ENCODE data around the gene SMOC1.

Gene SMOC1

DNA sequence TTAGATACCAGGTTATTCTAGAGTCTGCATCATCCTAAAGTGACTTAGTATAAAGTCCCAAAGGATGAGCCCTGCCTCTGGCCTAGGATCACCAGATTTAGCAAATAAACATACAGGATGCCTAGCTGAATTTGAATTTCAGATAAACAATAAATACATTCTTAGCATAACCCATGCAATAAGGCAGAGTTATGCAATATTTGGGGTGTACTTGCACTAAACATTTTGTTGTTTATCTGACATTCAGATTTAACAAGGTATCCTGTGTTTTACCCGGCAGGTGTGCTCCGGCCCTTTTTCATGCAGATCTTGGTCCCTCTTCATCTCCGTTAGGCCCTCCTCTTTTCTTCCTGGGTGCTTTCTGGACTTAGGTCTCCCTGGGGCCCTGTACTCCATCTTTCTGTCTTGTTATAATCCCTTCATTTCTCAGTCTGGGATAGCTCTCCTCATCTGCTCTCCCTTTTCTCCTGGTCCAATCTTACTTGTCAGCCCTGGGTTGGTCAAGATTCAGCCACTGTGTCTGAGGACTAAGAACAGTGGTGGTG is 18.1 kb upstream of the SMOC1 start:
- no peak for DNase-seq (ENCODE audit: low read depth in 2 of 2)

DNA sequence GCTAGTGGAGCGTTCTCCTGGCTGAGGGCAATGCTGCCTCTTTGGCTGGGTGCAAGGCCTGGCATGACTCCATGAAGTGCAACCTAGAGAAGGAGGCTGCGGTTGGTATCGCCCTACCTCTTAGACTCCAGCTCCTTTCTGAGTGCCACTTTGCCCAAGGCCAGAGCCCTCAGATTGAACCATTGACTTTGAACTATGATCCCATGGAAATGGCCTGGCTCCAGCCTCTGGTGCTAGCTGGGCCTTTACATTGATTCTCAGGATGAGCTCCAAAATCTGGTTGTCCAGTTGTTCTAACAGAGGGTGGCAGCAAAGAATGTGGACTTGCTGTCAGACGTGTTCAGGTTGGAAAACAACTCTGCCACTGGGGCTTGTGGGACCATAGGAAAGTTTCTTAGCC is 16.1 kb upstream of the SMOC1 start:
- DNase-seq (ENCODE audit: low read depth in 2 of 2): no peak

DNA sequence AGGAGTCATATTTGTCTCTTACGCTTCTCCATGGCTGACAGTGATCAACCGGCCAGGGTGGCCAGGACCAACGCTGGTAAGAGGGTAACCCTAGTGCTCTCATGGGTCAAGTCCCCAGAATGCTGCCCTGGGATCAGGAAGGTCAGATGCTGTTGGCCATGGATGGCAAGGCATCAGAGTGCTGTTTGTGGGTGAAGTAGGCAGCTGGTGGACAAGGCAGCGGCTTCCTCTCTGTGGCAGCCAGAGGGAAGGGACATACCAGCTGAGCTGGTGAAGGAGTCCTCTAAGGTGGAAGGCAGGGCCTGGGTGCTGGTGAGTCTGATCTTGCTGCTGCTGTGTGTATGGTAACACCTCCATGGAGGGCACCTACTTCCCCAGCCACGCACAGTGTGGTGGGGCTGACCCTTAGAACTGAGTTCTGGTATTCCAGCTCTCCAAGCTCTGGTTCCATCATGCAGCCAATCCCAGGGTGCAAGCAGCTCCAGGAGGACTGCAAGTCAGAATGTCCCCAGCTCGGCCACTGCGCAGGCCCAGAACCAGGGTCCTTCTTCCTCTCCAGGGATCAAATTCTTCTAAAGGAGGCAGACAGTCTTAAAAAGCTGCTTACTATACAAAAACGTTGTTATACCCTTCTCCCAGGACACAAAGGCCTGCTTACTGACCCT is 13.4 kb upstream of the SMOC1 start:
- DNase-seq (ENCODE audit: low read depth in 2 of 2): no peak

DNA sequence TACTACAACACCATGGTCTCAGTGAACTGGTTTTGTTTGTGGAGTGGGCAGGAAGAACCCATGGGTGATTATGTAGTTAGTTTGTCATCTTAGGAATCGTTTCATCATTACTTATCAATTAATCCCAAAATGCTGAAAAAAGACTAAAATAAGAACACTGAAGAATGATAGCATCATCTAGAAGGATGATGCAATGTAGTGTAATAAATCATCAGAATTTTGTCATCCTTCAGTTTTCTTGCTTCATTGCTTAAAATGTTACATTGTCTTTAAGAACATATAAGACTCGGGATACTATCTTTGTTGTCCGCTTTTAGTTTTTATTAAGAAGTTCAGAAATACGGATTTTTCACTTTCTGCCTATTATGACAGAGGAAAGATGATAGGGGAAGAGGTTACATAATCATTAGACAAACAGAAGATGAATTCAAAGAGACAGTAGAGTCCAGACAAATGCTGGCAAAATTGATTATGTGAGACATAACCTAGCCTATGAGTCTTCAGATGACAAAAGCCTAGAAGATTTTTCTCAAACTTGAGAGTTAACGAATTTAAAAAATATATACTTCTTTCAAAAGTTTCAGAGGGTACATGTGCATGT is 10.8 kb upstream of the SMOC1 start:
- DNase-seq (ENCODE audit: low read depth in 2 of 2): no peak

DNA sequence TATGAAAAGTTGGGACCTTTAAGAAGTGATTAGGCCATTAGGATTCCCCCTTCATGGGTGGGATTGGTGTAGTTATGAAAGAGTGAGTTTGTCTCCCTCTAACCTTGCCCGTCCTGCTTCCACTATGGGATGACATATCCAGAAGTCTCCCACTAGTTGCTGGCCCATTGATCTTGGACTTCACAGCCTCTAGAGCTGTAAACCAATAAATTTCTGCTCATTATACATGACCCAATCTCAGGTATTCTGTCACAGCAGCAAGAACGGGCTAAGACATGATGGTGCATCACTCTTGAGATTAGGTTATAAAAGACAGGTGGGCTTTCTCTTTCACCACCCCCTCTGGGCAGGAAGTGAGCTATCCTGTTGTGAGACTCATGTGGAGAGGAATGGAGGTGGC is 8.6 kb upstream of the SMOC1 start:
- DNase-seq (ENCODE audit: low read depth in 2 of 2): no peak

DNA sequence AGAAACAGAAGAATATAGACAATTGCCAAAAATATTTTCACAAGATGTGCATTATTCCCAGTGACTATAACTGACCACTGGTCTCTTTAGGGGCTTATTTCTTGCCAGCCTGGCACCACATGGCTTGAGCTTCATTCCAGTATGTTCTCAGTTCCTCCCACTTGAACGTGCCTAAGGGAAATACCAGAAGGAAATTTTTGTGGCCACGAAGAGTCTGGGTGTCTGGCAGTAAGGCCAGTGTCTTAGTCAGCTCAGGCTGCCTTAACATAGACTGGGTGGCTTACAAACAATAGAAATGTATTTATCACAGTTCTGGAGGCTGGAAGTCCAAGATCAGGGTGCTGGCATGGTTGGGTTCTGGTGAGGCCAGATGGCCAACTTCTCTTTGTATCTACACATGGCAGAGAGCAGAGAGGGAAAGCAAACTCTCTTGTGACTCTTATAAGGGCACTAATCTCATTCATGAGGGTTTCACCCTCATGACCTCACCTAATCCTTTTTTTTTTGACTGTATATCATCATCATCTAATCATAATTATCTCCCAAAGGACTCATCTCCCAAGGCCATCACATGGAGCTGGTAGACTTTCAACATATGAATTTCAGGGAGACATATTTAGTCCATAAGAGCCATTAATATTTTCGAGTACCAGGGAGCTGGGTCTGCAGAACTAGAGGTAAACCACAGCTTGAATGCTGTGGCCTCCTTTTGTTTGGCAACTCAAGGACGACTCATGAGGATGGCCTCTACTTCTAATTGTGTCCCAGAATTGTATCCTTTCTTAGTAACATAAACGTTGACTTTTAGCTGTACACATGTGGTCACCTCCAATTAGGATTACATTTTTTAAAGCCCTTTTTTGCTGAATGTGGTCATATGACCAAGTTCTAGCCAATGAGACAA is 5.1 kb upstream of the SMOC1 start:
- DNase-seq (ENCODE audit: low read depth in 2 of 2): no peak

DNA sequence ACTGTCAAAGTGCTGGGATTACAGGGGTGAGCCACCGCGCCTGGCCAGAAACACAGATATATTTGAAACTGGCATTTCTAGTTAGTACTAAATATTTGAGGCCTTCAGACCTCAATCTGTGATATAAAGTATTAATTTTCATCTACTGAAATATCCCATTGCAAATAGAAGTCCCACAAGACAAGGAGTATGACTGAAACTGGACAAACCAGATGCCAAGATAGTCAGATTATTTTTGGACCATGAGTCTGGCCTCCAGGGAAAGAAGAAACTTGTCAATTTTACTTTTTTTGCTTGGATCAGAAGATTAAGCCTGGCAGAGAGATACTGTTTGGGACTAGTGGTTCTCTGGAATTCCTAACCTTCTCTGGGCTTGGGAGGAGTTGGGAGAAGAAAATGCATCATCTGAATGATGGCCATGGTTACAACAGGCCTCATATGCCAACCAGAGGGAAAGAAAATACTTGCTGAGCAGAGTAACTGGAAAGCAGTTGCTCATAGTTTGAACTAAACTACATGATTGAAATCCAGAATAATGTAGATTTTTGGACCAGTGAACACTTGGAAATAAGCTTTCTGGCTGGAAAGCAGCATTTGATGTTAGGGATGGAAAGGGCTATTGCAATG is 2.9 kb upstream of the SMOC1 start:
- DNase-seq (ENCODE audit: low read depth in 2 of 2): no peak

DNA sequence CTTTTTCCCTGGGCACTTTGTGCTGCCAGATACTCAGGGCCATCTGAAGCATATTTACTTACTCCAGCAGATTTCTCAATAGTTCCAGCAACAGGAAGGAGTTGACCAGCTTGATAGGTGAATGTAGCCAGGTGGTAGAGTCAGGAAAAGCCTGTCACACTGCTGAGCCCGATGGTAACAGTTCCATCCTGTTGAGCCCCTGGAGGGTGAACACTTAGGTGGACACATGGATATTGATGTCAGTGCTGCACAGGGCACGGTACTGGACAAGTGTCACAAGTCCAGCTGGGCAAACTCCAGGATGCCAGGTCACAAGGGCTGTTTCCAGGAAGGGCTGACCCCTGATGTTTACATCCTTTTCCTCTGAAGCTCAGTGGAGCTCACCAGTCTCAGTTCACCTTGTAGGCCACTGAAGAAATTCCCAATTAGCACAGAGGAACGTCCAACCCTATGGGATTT is 2.3 kb upstream of the SMOC1 start:
- DNase-seq (ENCODE audit: low read depth in 2 of 2): no peak

DNA sequence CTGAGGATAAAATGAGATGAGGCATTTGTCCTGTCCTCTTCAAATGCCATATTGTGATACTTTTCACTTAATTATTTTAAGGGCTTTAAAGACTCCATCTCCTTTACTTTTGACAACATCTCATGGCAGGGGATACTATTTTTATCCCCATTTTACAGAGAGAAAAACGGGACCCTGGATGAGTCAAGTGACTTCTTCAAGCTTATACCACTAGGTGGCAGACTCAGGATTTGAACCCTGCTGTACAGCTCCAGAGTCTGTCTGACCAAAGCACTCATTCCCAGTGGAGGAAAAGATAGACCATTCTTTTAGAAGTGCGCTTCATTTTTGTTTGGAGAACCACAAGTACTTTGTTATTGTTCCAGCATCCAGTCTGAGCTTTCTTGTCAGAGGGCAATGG is 1.7 kb upstream of the SMOC1 start:
- no peak for DNase-seq (ENCODE audit: low read depth in 2 of 2)

DNA sequence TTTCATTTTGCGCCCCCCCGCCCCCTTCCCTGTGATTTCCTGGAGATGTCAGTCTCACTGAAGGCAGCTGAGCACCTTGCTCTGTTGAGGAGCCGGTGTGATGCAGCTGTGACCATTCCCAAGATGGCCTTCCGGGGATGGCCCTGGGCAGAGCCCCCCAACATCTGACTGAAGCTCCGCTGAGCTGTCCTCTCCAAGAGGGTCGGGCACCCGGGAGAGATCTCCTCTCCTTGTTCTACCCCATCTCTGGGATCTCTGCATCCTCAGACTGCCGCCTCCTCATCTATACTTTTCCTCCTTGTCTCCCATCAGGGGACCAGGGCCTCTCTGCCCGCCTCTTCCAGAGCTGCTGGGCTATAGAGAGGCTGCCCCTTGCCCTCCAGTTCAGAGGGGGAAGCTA is 965 bp upstream of the SMOC1 start:
- DNase-seq (ENCODE audit: low read depth in 2 of 2): no peak

DNA sequence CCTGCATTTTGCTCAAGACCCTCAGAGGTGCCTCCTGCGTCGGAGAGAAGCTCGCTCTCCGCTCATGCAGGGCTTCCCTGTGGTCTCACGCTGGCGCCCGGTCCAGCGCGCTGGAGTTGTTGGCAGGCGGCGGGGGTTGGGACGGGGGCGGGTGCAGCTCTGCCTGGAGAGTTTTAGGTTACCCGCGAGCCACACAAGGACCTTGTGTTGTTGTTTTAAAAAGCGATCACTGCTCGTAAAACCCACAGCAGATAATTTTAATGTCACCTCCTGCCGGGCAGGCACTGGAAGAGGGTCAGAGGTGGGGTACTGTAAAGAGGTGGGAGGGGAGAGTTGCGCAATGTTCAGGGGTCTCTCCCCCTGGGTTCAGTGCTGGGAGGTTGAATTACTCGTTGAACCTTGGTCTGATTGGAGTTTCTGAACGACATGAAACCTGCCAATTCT is 850 bp downstream of the SMOC1 start:
- DNase-seq (ENCODE audit: low read depth in 2 of 2): no peak

DNA sequence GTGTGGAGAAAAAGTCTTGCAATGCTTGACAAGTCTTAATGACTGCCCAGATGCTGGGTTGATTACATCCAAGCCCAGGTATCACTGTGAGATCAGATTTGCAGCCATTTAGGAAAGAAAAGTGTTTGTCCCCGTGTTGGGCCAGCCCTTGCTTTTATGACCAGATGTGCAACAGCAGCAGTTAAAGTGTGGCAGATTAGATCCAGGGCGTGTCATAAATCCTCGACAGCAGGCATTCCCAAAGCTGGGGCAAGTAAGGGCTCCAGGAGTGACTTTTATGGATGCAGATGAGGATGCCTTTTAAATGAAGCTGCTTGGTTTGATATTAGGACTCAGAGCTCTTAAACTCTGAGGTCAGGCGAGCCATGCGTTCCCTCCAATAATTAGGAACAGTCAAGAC is 1.7 kb downstream of the SMOC1 start:
- no peak for DNase-seq (ENCODE audit: low read depth in 2 of 2)

DNA sequence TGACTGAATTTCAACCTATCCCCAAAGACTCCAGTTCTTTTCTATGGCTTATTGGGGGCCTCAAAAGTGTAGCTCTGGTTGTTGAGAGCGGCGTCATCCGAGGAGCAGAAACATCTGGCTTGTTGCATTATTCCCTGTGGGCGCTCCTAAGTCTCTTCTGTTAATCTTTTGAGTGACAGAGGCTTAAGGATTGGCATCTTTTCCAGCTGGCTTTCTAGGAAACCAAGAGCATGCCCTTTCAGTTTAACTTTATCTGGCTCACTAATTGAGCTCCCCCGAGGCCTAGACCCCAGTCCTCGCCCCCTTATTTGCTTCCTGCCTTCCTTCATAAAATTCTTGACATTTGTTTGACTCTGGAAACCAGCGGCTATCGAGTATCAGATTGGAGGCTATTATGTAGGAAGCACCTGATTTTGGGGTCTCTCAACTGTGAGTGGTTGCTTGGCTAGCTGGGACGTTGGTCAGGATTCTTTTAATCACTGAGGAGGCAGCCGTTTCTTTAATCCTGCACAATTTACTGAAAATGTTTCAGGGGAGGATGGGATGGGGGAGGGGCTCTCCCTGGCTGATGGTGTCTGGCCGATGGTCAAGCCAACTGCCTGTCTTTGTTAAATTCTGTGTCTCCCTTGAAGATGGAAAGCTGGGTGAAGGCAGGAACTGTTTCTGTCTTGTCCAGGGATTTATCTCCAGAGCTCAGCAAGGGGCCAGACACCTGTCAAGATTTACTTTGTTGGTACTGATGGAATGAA is 3.1 kb downstream of the SMOC1 start:
- no peak for DNase-seq (ENCODE audit: low read depth in 2 of 2)

DNA sequence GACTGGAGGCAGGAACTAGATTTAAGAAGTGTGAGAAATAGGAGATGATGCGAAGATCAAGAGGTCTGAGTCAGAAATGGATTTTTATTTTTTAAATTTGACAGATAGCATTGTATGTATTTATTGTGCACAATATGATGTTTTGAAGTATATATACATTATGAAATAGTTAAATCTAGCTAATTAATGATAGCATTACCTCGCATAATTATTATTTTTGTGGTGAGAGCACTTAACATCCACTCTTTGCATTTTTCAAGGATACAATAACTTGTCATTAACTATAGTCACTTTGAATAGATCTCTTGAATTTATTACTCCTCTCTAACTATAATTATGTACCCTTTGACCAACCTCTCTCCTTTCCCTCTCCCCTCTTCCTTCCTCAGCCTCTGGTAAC is 3.7 kb downstream of the SMOC1 start:
- DNase-seq (ENCODE audit: low read depth in 2 of 2): no peak

DNA sequence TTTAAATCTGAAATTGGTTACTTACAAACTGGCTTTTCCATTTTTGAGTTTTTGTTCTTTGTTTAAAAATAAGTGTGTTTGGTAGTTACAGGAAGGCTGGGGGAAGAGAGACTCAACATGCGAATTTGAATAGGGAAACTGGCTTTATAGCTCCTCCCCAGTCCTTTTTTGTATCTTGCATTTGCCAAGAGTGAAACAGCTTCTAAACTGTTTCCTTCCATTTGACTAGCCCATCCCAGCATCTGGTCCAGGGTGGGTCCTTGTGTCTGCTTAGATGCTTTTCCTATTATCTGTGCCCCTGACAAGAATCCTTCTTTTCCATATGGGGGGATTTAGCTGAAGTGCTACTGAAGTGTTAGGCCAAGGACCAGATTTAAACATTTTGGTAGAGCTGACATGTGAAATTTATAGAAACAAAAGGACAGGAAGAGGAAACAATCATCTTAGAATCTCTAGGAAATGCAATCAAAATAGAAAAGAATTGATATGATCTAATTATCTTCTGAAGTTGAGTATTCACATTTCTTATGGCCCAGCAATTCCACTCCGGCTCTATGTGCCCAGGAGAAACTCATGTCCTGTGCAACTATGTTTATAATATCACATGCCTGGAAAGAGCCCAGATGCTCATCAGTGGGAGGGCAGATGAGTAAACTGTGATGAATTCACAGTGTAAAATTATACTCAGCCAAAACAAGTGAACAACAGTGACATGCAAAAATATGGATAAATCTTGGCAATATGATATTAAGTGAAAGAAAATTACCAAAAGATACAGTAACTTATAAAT is 7.4 kb downstream of the SMOC1 start:
- DNase-seq (ENCODE audit: low read depth in 2 of 2): no peak

DNA sequence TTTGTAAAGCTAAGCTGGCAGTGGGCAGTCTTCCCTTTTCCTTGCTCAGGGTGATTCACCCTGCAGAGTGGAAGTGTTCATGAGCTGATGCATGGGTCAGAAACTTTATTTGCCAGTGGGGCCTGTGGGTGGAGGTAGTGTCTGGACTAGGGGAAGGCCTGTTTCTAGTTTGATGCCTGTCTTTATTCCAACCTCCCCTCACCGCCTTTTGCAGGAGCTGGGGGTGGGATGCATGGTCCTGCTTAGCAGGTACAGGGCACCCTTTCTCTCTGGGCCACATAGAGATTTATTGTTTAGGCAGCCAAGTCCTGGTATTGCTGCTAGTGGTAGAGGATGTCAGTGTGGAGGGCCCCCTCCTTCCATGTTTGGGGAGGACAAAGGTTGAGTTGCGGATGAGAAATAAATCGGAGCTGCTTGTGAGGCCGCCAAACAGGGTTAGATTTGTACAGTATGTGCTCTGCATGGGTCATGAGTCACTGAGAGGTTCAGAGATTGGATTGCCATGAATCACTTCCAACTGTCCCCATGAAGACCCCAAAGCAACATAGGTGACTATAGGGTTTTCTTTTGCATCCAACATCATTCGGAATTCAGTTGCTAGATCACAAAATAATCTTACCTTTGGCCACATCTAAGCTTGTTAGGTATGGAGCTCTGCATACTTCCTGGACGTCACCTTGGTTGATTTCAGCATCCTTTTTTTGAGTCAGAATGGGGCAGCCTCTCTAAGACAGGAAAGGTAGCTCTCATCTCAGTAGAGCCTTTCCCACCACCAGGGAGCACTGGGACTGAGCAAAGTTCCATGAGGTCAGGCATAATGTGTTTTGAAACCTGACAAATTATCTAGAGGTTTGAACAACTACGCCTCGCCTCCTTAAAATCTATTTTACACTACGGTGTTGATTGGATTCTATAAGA is 8.8 kb downstream of the SMOC1 start:
- DNase-seq (ENCODE audit: low read depth in 2 of 2): no peak

DNA sequence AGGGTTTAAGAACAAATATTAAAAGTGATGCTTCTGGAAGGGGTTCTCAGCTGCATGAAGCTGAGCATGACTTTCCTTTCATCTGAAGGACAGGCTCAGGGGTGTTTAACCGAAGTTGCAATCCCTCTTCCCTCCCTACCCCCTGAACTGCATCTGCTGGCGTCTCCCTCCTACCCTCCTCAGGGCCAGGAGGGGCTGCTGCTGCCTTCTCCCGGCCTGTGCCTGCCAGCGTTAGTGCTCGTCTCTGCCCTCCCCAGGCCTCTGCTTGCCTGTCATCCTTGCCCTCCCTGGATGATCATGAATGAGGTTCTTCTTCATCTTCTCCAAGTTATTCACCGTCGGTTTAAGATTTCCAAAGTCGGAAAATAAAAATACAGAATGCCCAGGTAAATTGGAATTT is 12.2 kb downstream of the SMOC1 start:
- no peak for DNase-seq (ENCODE audit: low read depth in 2 of 2)

DNA sequence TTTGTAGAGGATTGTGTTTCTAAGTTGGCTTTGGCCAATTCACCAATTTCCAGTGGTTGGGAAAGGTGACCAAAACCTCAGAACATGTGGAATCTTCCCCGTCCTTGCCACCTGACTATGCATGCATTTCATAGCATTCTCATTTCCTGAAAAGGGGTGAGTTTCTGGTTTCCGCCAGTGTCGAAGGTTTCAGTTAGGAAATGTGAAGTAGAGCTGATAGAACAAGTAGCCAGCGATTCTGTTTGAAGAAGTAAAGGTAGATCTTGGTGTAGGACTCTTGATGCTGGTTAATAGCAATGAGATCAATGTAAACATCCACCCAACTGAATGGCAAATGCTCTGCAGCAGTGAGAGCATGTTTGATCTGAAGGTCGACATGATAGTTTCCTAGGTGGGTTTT is 15.9 kb downstream of the SMOC1 start:
- no peak for DNase-seq (ENCODE audit: low read depth in 2 of 2)

DNA sequence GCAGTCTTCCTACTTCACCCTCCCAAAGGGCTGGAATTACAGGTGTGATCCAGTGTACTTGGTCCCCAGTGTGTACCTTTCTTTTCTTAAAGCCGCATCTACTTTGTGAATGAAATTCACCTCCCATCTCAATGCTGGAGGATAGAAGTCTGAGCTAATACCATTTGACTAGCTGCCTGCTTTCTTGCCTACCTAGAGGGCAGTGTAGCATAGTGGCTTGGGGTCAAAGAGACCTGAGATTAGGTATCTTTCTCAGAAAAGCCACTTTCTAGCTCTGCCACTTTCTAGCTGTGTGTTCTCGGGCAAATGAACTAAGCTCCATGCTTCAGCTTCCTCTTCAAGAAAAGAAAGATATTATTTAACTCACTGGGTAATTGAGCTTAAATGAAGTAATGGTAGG is 16.9 kb downstream of the SMOC1 start:
- DNase-seq (ENCODE audit: low read depth in 2 of 2): no peak

All from stimulated activated CD8-positive, alpha-beta memory T cell treated with anti-CD3 and anti-CD28 coated beads, Interleukin-7, amount 100 ng/mL, for 4 hours (primary cell).